Mesenchymal stem cell (in vitro differentiated cells and primary cell): ENCODE data around the gene KCNE1.

Source experiments
- DNase-seq: peaks from one replicate; pipeline ENCODE4 v3.0.0-alpha.2; 2013
- H2AFZ ChIP-seq: one replicate; pipeline ENCODE4 v1.6.1; 2013; ENCODE audit warnings: low read depth, mild to moderate bottlenecking, control low read depth, inconsistent platforms, low read length, moderate library complexity
- H2AK5ac ChIP-seq: 2 replicates; pipeline ENCODE4 v1.6.1; 2013; ENCODE audit warnings: low read length, moderate library complexity, mild to moderate bottlenecking, inconsistent platforms; ENCODE audit not compliant: severe bottlenecking
- H2BK120ac ChIP-seq: one replicate; pipeline ENCODE4 v1.6.1; 2013; ENCODE audit warnings: low read depth, mild to moderate bottlenecking, inconsistent platforms, low read length, moderate library complexity
- H2BK12ac ChIP-seq, 2 experiments: one replicate each; pipeline ENCODE4 v1.6.1; 2013; ENCODE audit warnings: inconsistent platforms in 2 of 2, low read length in 2 of 2, mild to moderate bottlenecking in 2 of 2, moderate library complexity in 2 of 2, control low read depth in 1 of 2
- H2BK15ac ChIP-seq: one replicate; pipeline ENCODE4 v1.6.1; 2013; ENCODE audit warnings: mild to moderate bottlenecking, low read depth, inconsistent platforms; ENCODE audit not compliant: poor library complexity, severe bottlenecking
- H2BK5ac ChIP-seq: 2 replicates; pipeline ENCODE4 v1.6.1; 2013; ENCODE audit warnings: low read depth, mild to moderate bottlenecking, low read length, control low read depth, inconsistent platforms; ENCODE audit not compliant: poor library complexity, severe bottlenecking
- H3K14ac ChIP-seq, 2 experiments: one replicate each; pipeline ENCODE4 v1.6.1; 2013; ENCODE audit warnings: inconsistent platforms in 2 of 2, low read length in 2 of 2, control low read depth in 1 of 2, mild to moderate bottlenecking in 1 of 2, moderate library complexity in 1 of 2
- H3K18ac ChIP-seq, 2 experiments: one replicate each; pipeline ENCODE4 v1.6.1; 2013; ENCODE audit warnings: inconsistent platforms in 2 of 2, low read length in 2 of 2, control low read depth in 1 of 2, low read depth in 1 of 2, mild to moderate bottlenecking in 1 of 2
- H3K23ac ChIP-seq, 2 experiments: one replicate each; pipeline ENCODE4 v1.6.1; 2013; ENCODE audit warnings: inconsistent platforms in 2 of 2, low read length in 2 of 2, mild to moderate bottlenecking in 2 of 2, moderate library complexity in 2 of 2, control low read depth in 1 of 2
- H3K27ac ChIP-seq: 2 replicates; pipeline ENCODE4 v1.5.1; 2013; ENCODE audit warnings: mild to moderate bottlenecking, moderate library complexity, low read length, control low read depth, inconsistent platforms; ENCODE audit not compliant: poor library complexity, severe bottlenecking
- H3K27me3 ChIP-seq, 2 experiments: 2 replicates each; pipeline versions ENCODE4 v1.6.1 to v1.7.0; 2013; ENCODE audit warnings: low read length in 2 of 2, mild to moderate bottlenecking in 2 of 2, moderate library complexity in 2 of 2, control low read depth in 1 of 2, inconsistent platforms in 1 of 2; ENCODE audit not compliant: control insufficient read depth in 1 of 2, insufficient read depth in 1 of 2
- H3K36me3 ChIP-seq, 2 experiments: 2 replicates each; pipeline versions ENCODE4 v1.6.1 to v1.7.0; 2013; ENCODE audit warnings: low read length in 2 of 2, control low read depth in 1 of 2, inconsistent platforms in 1 of 2, low read depth in 1 of 2, mild to moderate bottlenecking in 1 of 2; ENCODE audit not compliant: insufficient read depth in 2 of 2, control insufficient read depth in 1 of 2
- H3K4ac ChIP-seq, 2 experiments: one replicate each; pipeline ENCODE4 v1.6.1; 2013; ENCODE audit warnings: inconsistent platforms in 2 of 2, low read length in 2 of 2, mild to moderate bottlenecking in 2 of 2, moderate library complexity in 2 of 2, control low read depth in 1 of 2, low read depth in 1 of 2
- H3K4me1 ChIP-seq: 2 replicates; pipeline ENCODE4 v1.6.1; 2013; ENCODE audit warnings: low read depth, low read length, control low read depth; ENCODE audit not compliant: control insufficient read depth, insufficient read depth
- H3K4me2 ChIP-seq: 2 replicates; pipeline ENCODE4 v1.6.1; 2013; ENCODE audit warnings: low read length, mild to moderate bottlenecking, inconsistent platforms; ENCODE audit not compliant: poor library complexity, severe bottlenecking
- H3K4me3 ChIP-seq, 2 experiments: 2 replicates each; pipeline versions ENCODE4 v1.5.1 to v1.7.0; 2013; ENCODE audit warnings: low read length in 2 of 2, mild to moderate bottlenecking in 2 of 2, control low read depth in 1 of 2, low read depth in 1 of 2; ENCODE audit not compliant: insufficient read depth in 1 of 2
- H3K79me1 ChIP-seq: replicated peaks from 2 replicates; pipeline ENCODE4 v1.6.1; 2013; ENCODE audit warnings: mild to moderate bottlenecking, control low read depth, low read length, inconsistent platforms; ENCODE audit not compliant: poor library complexity, severe bottlenecking
- H3K9ac ChIP-seq: 2 replicates; pipeline ENCODE4 v1.7.0; 2013; ENCODE audit warnings: mild to moderate bottlenecking, low read length, moderate library complexity
- H3K9me3 ChIP-seq: 2 replicates; pipeline ENCODE4 v1.7.0; 2013; ENCODE audit warnings: mild to moderate bottlenecking, low read length; ENCODE audit not compliant: control insufficient read depth
- H4K8ac ChIP-seq: one replicate; pipeline ENCODE4 v1.6.1; 2013; ENCODE audit warnings: inconsistent platforms, mild to moderate bottlenecking, low read length, moderate library complexity
- H4K91ac ChIP-seq: one replicate; pipeline ENCODE4 v1.6.1; 2013; ENCODE audit warnings: mild to moderate bottlenecking, low read length, inconsistent platforms
- WGBS: methylation state at CpG from one replicate; pipeline ENCODE4 v1.1.7; 2013; ENCODE audit warnings: mixed read lengths; 5-methylcytosine and 5-hydroxymethylcytosine counted together

Gene KCNE1

GRCh38 chr21:34536311-34536710, 24.3 kb upstream of the KCNE1 start:
- Histone ChIP-seq H3K27me3 (no peaks in the 10 kb centered on the region), H3K18ac (peak overlapping the region; percentile 23 to 28), H3K4me2 (peak overlapping the region; percentile 3), H3K9me3 (no peaks in the 10 kb centered on the region), H3K4me1 (peaks cover 25% of the 10 kb centered on the region), H2BK120ac (no peak overlapping the region), H3K27ac (peak overlapping the region; percentile 94), H3K36me3 (no peaks in the 10 kb centered on the region), H4K91ac (no peak overlapping the region), H2BK5ac (no peak overlapping the region), H2BK12ac (peak overlapping the region; percentile 22 to 83), H3K23ac (no peak overlapping the region), H4K8ac (no peak overlapping the region), H3K4ac (peak overlapping the region in 1 of 2 experiments; percentile 43), H3K4me3 (no peak overlapping the region), H3K9ac (no peak overlapping the region), H2AFZ (peak overlapping the region; percentile 2), H3K14ac (no peak overlapping the region), H2BK15ac (no peak overlapping the region), H3K79me1 (peaks cover 24% of the 10 kb centered on the region), H2AK5ac (no peak overlapping the region)
- DNase-seq = peak; percentile 82
- 79% methylated on average over 7 of the region's 8 CpGs for WGBS

GRCh38 chr21:34535886-34536285, 23.9 kb upstream of the KCNE1 start:
- DNase-seq = no peak
- no peak overlapping the region for H2BK12ac ChIP-seq
- peaks cover 27% of the 10 kb centered on the region for H3K4me1 ChIP-seq
- 88% methylated on average over 3 of the region's 3 CpGs for whole genome bisulfite sequencing
- H3K4me2 ChIP-seq = no peak overlapping the region
- no peak overlapping the region for H2AFZ ChIP-seq
- H4K91ac ChIP-seq = no peak overlapping the region
- H3K9me3 ChIP-seq = no peaks in the 10 kb centered on the region
- no peak overlapping the region for H2BK5ac ChIP-seq
- no peak overlapping the region for H3K4ac ChIP-seq
- no peak overlapping the region for H3K23ac ChIP-seq
- H3K9ac ChIP-seq = no peak overlapping the region
- H2AK5ac ChIP-seq = no peak overlapping the region
- no peak overlapping the region for H4K8ac ChIP-seq
- H3K36me3 ChIP-seq = no peaks in the 10 kb centered on the region
- no peak overlapping the region for H3K14ac ChIP-seq
- peaks cover 26% of the 10 kb centered on the region for H3K79me1 ChIP-seq
- H2BK120ac ChIP-seq = no peak overlapping the region
- H3K27ac ChIP-seq = peak overlapping the region; percentile 94
- no peak overlapping the region for H3K4me3 ChIP-seq
- H2BK15ac ChIP-seq = no peak overlapping the region
- no peaks in the 10 kb centered on the region for H3K27me3 ChIP-seq
- no peak overlapping the region for H3K18ac ChIP-seq

GRCh38 chr21:34534522-34534921, 22.5 kb upstream of the KCNE1 start:
- 92% methylated on average over 4 of the region's 4 CpGs for WGBS

GRCh38 chr21:34533938-34534337, 21.9 kb upstream of the KCNE1 start:
- Histone ChIP-seq H3K4me3 (no peak overlapping the region), H3K4me1 (peaks cover 25% of the 10 kb centered on the region), H3K4ac (no peak overlapping the region), H2AK5ac (peak overlapping the region; percentile 81), H3K27me3 (no peaks in the 10 kb centered on the region), H3K9me3 (no peaks in the 10 kb centered on the region), H3K36me3 (no peaks in the 10 kb centered on the region), H3K4me2 (no peak overlapping the region), H3K18ac (no peak overlapping the region), H2BK5ac (no peak overlapping the region), H3K27ac (no peak overlapping the region), H2BK15ac (no peak overlapping the region), H2BK12ac (no peak overlapping the region), H2AFZ (no peak overlapping the region), H2BK120ac (no peak overlapping the region), H3K14ac (no peak overlapping the region), H3K79me1 (peaks cover 24% of the 10 kb centered on the region), H3K23ac (no peak overlapping the region), H4K8ac (no peak overlapping the region), H3K9ac (no peak overlapping the region), H4K91ac (no peak overlapping the region)
- 97% methylated on average over 3 of the region's 3 CpGs for WGBS
- no peak for DNase-seq

More at GRCh38 chr21:34534522-34534921, 22.5 kb upstream of the KCNE1 start:
- Histone ChIP-seq H4K8ac (no peak overlapping the region), H3K9me3 (no peaks in the 10 kb centered on the region), H3K27ac (peak overlapping the region; percentile 27), H3K79me1 (peaks cover 24% of the 10 kb centered on the region), H2BK5ac (no peak overlapping the region), H3K4me3 (no peak overlapping the region), H3K23ac (no peak overlapping the region), H3K14ac (no peak overlapping the region), H3K4ac (peak overlapping the region; percentile 9 to 73), H2BK12ac (peak overlapping the region; percentile 14 to 66), H3K18ac (peak overlapping the region; percentile 1 to 3), H2AFZ (no peak overlapping the region), H3K27me3 (no peaks in the 10 kb centered on the region), H2AK5ac (peak overlapping the region; percentile 93), H3K4me2 (no peak overlapping the region), H4K91ac (no peak overlapping the region), H2BK15ac (no peak overlapping the region), H3K36me3 (no peaks in the 10 kb centered on the region), H3K4me1 (peaks cover 25% of the 10 kb centered on the region), H3K9ac (no peak overlapping the region), H2BK120ac (no peak overlapping the region)
- no peak for DNase-seq
